Lung (tissue), 12 donors: ENCODE results near the gene MEGF10. TPM values are rescaled to one million over a fixed set of nuclear protein-coding genes. Genes with fewer than 3 reads are reported as not detected.
"Not testable (repeated sequence)": the region's sequence is repeated elsewhere in the genome, so short reads cannot be mapped to it uniquely, and the experiment has no call there.

Source experiments
- ATAC-seq: fragments of 200-7000 bp; cut with Tn5 transposase; one replicate; pipeline ENCODE4 v1.9.1; 2020; ENCODE audit warnings: moderate number of reproducible peaks; ENCODE audit not compliant: insufficient read depth, low FRiP score
- DNase-seq, 3 donors: peaks; one replicate each; pipeline ENCODE4 v3.0.0-alpha.2; 2013 to 2017
- H3K27ac ChIP-seq, 2 donors: one replicate each; pipeline ENCODE4 v1.5.1; 2013; ENCODE audit warnings: mild to moderate bottlenecking in 2 of 2, moderate library complexity in 2 of 2, control low read depth in 1 of 2, inconsistent platforms in 1 of 2, low read depth in 1 of 2, low read length in 1 of 2
- H3K27me3 ChIP-seq, 3 donors: one replicate each; pipeline ENCODE4 v1.5.1; 2013; ENCODE audit warnings: low read length in 2 of 3; ENCODE audit not compliant: control insufficient read depth in 3 of 3, insufficient read depth in 3 of 3
- H3K36me3 ChIP-seq, 4 donors: one replicate each; pipeline ENCODE4 v1.5.1; 2013; ENCODE audit warnings: low read length in 4 of 4, mild to moderate bottlenecking in 1 of 4, moderate library complexity in 1 of 4; ENCODE audit not compliant: control insufficient read depth in 4 of 4, insufficient read depth in 4 of 4
- H3K4me1 ChIP-seq, 5 donors: one replicate each; pipeline ENCODE4 v1.5.1; 2013; ENCODE audit warnings: low read length in 5 of 5, mild to moderate bottlenecking in 2 of 5, moderate library complexity in 1 of 5; ENCODE audit not compliant: control insufficient read depth in 5 of 5, insufficient read depth in 5 of 5
- H3K4me3 ChIP-seq: one replicate; pipeline ENCODE4 v1.5.1; 2013; ENCODE audit warnings: mild to moderate bottlenecking, control low read depth, moderate library complexity
- H3K9ac ChIP-seq, 2 donors: one replicate each; pipeline ENCODE4 v1.5.1; 2013; ENCODE audit warnings: low read length in 2 of 2, control low read depth in 1 of 2; ENCODE audit not compliant: insufficient read depth in 1 of 2
- H3K9me3 ChIP-seq, 4 donors: one replicate each; pipeline ENCODE4 v1.5.1; 2013; ENCODE audit warnings: low read length in 3 of 4, mild to moderate bottlenecking in 1 of 4, moderate library complexity in 1 of 4; ENCODE audit not compliant: control insufficient read depth in 4 of 4, insufficient read depth in 3 of 4
- CTCF ChIP-seq: IDR thresholded peaks from 2 replicates; pipeline ENCODE4 v1.5.1; 2012; ENCODE audit warnings: mild to moderate bottlenecking; ENCODE audit errors: control extremely low read depth, extremely low read depth
- WGBS, 2 donors: extraction: QIAGEN DNeasy Blood & Tissue Kit; methylation state at CpG; one replicate each; pipeline ENCODE4 v1.1.7; 2013; 5-methylcytosine and 5-hydroxymethylcytosine counted together
- polyA plus RNA-seq, 2 donors: library from polyadenylated mRNA; stranded (reverse); fragments of 200-250 nt; gene quantifications; one replicate each; pipeline ENCODE4 v1.2.1, GENCODE V29; 2013
- total RNA-seq, 2 donors: library from RNA; depleted of rRNA in 1 of 2; stranded (reverse); fragments of >200 nt in 1 of 2; gene quantifications; one replicate each; pipeline ENCODE4 v1.2.1, GENCODE V29; 2014 to 2021
- donor health status: control.
- donor health status: control.
- donor health status: Bipolar disorder and iron deficiency.
- donor health status: healthy.
- donor health status: DM: yes; HTN: yes; CAD: no.

The MEGF10 gene
- total and polyA plus RNA-seq, 4 donors: 0.02 to 0.82 (median 0.12) TPM

- H3K27ac ChIP-seq: no peak overlapping the region
- no peak overlapping the region for H3K4me3 ChIP-seq
- H3K4me1 ChIP-seq: peaks cover 0 to 1% (median 0%) of the 10 kb centered on the region in 5 donors
- no peaks in the 10 kb centered on the region for H3K27me3 ChIP-seq
- ATAC-seq (no peak), DNase-seq (no peak)
- no peaks in the 10 kb centered on the region for H3K9me3 ChIP-seq
- 92 to 97% methylated on average over 8 of the region's 8 CpGs for WGBS, 2 donors
- no peak for TF ChIP-seq CTCF
- no peak overlapping the region for H3K9ac ChIP-seq
- H3K36me3 ChIP-seq: no peaks in the 10 kb centered on the region
Observed at GRCh38 chr5:127306647-127307046, 16.1 kb downstream of the MEGF10 start.

GRCh38 chr5:127307868-127308267 lies 17.3 kb downstream of the MEGF10 start:
- H3K9ac ChIP-seq: no peak overlapping the region
- no peak for ATAC-seq
- H3K4me1 ChIP-seq: peaks cover 0 to 3% (median 0%) of the 10 kb centered on the region in 5 donors
- no peaks in the 10 kb centered on the region for H3K36me3 ChIP-seq
- WGBS, 2 donors: 94% methylated on average over 6 of the region's 6 CpGs
- no peak for TF ChIP-seq CTCF
- no peaks in the 10 kb centered on the region for H3K9me3 ChIP-seq
- no peak overlapping the region for H3K4me3 ChIP-seq
- DNase-seq: no peak
- H3K27me3 ChIP-seq: no peaks in the 10 kb centered on the region
- no peak overlapping the region for H3K27ac ChIP-seq

GRCh38 chr5:127308325-127308724 lies 17.7 kb downstream of the MEGF10 start:
- not testable (repeated sequence) for H3K4me1 ChIP-seq

GRCh38 chr5:127308945-127309344 lies 18.3 kb downstream of the MEGF10 start:
- WGBS, 2 donors: 80 to 93% methylated on average over 3 of the region's 3 CpGs
- Histone ChIP-seq H3K27ac (no peak overlapping the region), H3K27me3 (no peaks in the 10 kb centered on the region), H3K9me3 (no peaks in the 10 kb centered on the region), H3K36me3 (no peaks in the 10 kb centered on the region), H3K4me1 (peaks cover 0 to 3% (median 0%) of the 10 kb centered on the region in 5 donors), H3K4me3 (no peak overlapping the region), H3K9ac (no peak overlapping the region)
- no peak for ATAC-seq
- no peak for DNase-seq
- TF ChIP-seq CTCF: no peak

More at GRCh38 chr5:127308325-127308724, 17.7 kb downstream of the MEGF10 start:
- H3K9ac ChIP-seq, H3K27ac ChIP-seq, H3K9me3 ChIP-seq, H3K27me3 ChIP-seq, DNase-seq, H3K4me3 ChIP-seq, ATAC-seq, H3K36me3 ChIP-seq: not testable (repeated sequence)
- WGBS, 2 donors: 95 to 96% methylated on average over 5 of the region's 7 CpGs
